ENCODE results near the gene TEAD4.

TEAD4 gene

GRCh38 chr12:3085341-3086139 lies 126.3 kb downstream of the TEAD4 start:
- DNase-seq = no peak

- DNase-seq = no peak
Measured at GRCh38 chr12:3086211-3086610, 127.0 kb downstream of the TEAD4 start.

DNA sequence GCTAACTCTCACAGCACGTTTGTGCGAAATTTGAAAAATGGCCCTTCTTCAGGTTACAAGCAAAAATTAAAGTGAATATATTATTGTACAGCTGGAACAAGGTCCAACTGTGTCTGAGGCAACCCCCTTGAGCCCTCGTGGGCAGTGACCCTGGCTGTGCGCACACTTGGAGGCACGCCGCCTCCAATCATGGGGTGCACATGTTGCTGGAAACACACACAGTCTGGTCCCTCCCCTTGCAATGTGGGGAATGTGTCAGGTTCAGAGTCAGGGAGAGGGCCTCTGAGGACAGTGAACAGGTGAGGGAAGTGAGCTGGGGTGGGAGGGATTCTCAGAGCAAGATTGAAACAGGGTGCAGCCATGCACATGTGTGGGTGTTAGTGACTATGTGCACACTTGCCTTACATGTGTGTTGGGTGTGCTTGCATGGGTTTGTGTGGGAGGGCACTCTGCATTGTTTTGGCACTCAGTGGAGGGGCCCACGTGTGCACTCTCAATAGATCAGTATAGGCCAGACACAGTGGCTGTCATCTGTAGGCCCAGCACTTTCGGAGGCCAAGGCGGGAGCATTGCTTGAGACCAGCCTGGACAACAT lies 127.6 kb downstream of the TEAD4 start:
- no peak for DNase-seq

- DNase-seq = no peak
Measured at GRCh38 chr12:3087758-3088650, 128.8 kb downstream of the TEAD4 start.

DNA sequence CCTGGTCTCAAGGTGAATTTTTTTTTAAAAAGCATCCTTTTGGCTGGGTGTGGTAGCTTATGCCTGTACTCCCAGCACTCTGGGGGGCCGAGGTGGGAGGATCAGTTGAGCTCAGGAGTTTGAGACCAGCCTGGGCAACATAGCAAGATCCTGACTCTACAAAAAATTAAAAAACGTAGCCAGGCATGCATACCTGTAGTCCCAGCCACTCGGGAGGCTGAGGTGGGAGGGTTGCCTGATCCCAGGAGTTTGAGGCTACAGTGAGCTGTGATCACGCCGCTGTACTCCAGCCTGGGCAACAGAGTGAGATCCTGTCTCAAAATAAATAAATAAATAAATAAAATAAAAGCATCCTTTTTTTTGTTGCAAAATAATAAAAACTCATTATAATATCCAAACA lies 130.4 kb downstream of the TEAD4 start:
- DNase-seq = no peak

Data from right hindlimb (tissue), 1 donor.